Measurements from ENCODE around the gene MAL.

- TF ChIP-seq MAFK (IDR thresholded peaks at IDR 0.05; ENCODE audit: low read depth, low read length) (no peak), POLR2A (IDR thresholded peaks at IDR 0.05; ENCODE audit: low read depth, low read length) (no peak), RAD21 (IDR thresholded peaks at IDR 0.05; ENCODE audit: low read length) (no peak), CEBPB (IDR thresholded peaks at IDR 0.05; ENCODE audit: low read depth, low read length) (no peak), MXI1 (IDR thresholded peaks at IDR 0.05; ENCODE audit: borderline replicate concordance, low read depth, low read length) (no peak)
- TF ChIP-seq, protein P1, sequence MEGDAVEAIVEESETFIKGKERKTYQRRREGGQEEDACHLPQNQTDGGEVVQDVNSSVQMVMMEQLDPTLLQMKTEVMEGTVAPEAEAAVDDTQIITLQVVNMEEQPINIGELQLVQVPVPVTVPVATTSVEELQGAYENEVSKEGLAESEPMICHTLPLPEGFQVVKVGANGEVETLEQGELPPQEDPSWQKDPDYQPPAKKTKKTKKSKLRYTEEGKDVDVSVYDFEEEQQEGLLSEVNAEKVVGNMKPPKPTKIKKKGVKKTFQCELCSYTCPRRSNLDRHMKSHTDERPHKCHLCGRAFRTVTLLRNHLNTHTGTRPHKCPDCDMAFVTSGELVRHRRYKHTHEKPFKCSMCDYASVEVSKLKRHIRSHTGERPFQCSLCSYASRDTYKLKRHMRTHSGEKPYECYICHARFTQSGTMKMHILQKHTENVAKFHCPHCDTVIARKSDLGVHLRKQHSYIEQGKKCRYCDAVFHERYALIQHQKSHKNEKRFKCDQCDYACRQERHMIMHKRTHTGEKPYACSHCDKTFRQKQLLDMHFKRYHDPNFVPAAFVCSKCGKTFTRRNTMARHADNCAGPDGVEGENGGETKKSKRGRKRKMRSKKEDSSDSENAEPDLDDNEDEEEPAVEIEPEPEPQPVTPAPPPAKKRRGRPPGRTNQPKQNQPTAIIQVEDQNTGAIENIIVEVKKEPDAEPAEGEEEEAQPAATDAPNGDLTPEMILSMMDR (conservative IDR thresholded peaks at IDR 0.05; ENCODE audit: low read depth, low read length) = no peak
- TF ChIP-seq, protein P2, sequence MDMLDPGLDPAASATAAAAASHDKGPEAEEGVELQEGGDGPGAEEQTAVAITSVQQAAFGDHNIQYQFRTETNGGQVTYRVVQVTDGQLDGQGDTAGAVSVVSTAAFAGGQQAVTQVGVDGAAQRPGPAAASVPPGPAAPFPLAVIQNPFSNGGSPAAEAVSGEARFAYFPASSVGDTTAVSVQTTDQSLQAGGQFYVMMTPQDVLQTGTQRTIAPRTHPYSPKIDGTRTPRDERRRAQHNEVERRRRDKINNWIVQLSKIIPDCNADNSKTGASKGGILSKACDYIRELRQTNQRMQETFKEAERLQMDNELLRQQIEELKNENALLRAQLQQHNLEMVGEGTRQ (IDR thresholded peaks at IDR 0.05; ENCODE audit: low read depth, low read length) = no peak
These were observed 6.8 kb downstream of the MAL start for GRCh38 chr2:95032341-95032740.

Measured in IMR-90 (cell line).